IPS-11a (cell line): ENCODE measurements around the gene SNAP47.

Experiments
- H3K4me3 ChIP-seq: one replicate; pipeline ENCODE4 v1.5.1; 2013; ENCODE audit warnings: low read depth, low read length, control low read depth

SNAP47 gene

DNA sequence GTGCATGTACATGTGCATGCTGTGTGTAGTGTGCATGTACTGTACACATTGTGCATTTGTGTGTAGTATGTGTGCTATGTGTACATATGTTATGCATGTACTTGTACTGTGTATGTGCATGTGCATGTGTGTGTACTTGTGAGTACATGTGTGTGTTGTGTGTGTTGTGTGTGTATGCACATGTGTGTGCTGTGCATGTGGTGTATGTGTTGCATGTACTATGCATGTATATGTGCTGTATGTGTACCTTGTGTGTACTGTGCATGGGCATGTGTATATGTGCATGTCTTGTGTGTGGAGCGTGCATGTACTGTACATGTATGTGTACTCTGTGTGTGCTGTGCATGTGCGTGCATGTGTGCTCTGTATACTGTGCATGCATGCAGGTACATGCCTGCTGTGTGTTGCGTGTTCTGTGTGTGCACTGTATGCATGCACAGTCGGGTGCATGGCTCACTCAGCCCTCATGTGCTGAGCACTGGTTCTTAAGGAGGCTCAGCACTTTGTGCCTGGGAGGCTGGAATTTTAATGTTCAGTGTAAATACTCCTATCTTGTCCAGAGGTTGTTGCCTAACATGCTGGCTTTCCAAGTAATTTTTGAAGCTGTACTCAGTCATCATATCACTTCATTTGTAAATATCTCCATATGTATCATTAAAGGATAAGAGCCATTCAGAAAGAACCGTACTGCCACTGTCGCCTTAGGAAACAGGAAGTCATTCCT is 32.3 kb downstream of the SNAP47 start:
- no peak overlapping the region for H3K4me3 ChIP-seq

DNA sequence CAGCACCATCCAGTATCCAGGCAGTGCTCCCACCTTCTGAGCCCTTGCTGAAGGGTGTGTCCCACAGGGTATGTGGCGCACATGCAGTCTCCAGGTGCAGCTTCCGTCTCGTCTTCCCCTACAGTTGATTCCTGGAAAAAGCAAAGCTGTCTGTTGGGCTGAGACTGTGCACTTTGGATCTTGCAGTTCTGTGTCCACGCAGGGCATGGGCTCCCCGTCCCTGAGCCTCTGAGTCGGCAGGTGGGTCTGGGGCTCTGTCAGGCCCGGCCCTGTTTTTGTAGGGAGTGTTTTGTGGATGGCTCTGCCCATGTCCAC is 32.8 kb downstream of the SNAP47 start:
- H3K4me3 ChIP-seq = no peak overlapping the region

GRCh38 chr1:227768640-227769039 is 33.4 kb downstream of the SNAP47 start:
- no peak overlapping the region for H3K4me3 ChIP-seq

- H3K4me3 ChIP-seq = no peak overlapping the region
Measured at GRCh38 chr1:227769047-227769935, 34.1 kb downstream of the SNAP47 start.

DNA sequence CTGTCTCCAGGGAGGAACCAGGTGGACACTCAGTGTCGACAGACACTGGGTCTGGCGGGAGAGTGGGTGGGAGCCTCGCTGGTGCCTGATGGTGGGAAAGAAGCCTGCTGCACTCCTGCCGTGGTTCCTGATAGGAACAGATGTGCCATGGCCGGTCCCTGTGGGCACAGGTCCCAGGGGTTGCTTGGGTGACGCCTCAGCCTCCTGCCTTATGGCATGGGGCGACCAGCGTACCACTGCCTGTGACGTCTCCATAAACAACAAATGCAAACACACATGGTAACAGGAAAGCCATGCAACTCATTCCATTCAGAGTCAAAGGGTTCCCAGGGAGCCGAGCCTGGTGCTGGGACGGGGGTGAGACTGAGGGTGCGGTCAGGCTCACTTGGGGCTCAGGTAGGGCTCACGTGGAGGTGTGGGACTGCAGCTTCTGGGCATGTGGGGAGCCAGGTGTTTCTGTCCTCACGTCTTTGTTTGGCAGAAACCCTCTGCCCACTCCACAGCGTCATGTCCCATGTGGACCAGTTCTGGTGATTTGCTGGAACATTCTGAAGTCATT is 34.8 kb downstream of the SNAP47 start:
- H3K4me3 ChIP-seq = no peak overlapping the region

DNA sequence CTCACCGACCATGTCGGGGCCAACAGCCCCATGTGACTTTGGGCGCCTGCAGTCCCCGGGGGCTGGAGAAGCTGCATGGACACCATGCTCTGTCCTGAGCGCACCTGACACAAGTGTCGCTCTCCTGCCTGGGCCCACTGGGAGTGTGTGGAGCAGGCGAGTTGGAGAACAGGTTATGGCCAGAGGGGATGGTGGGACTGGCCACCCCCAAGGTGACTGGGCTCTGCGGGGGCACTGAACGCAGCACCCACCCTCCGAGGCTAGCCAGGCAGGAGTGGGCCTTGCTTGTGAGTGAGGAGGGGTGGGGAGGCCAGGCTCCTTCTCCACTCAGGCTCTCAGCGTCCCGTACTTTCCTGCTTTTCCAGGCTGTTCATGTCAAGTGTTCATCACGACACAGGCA is 35.6 kb downstream of the SNAP47 start:
- H3K4me3 ChIP-seq = no peak overlapping the region

DNA sequence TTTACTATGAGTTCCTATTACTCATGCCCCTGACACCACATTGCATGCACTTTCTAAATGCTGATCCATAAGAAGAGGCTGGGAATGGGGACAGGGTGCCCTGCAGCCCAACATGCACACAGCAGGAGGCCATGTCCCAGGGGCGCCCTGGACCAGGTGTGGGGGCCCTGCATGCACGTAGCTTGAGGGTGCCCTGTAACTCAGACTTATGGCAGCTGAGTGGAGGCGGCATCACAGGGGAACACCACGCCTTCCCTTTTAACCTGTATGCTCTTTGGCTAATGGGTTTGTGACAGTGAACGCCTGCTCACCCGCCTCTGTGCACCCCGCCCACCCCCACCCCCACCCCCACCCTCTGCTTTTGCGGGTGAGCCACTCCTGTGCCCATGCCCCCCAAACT is 36.1 kb downstream of the SNAP47 start:
- no peak overlapping the region for H3K4me3 ChIP-seq

DNA sequence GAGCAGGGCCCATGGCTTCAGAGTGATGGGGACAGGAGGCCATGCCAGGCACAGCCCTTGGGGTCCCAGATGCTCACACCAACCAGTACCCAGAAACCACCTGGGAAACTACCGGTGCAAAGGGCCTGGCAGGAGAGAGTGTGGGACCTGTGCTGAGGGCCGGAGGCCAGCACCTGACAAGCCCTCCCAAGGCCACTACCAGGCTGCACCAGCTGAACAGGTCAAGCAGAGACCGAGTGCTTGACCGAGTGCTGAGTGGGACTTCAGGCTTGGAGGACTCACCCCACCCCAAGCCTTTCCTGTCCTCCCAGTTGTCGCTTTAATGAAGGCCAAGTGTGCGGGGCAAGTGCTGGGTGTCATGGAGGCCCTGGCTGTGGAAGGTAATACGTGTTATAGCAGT is 36.5 kb downstream of the SNAP47 start:
- no peak overlapping the region for H3K4me3 ChIP-seq

DNA sequence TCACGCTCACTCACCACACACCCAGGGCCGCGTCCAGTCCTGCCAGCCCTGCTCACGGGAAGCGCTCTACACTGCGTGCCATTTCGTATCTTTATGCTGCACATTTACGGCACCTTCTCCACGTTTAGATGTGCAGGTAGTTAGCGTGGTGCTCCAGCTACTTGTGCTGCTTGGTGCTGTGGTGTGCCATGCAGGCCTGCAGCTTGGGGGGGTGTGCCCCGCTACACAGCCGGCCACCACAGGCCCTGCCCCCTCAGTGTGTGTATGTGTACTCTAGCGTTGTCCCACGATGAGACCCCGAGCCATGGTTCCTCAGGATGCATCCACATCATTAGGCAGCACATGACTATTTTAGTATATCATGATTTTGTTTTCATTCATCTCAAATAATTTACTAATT is 38.3 kb downstream of the SNAP47 start:
- no peak overlapping the region for H3K4me3 ChIP-seq

DNA sequence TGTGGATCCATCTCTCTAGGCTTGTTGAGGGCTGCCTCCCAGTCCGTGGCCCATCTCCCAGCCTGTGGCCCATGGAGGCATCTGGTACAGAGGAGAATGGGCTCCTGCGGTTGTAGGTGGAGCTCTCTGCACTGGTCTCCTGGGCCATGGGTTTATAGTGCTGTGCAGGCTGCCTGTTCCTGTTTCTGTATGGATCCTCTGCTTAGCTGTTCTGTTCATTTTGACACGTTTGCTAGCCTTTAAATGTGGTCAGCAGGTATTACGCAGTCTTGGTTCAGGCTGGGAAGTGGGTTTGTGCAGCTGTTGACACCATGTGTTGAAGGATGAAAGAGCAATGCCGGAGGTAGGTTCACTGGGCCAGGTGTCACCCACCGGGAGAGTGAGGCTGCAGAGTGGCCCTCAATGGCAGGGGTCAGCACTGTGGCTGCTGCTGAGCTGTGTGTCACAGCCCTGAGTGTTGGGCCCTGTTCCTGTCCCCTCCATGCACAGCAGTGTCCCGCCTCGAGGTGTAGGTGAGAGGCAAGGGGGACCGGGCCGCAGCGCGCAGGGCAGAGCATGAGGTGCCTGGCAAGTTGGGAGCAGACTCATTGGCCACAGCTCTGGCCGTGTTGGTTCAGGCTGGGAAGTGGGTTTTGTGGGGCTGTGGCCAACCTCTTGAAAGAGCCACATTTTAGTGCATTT is 39.0 kb downstream of the SNAP47 start:
- no peak overlapping the region for H3K4me3 ChIP-seq

DNA sequence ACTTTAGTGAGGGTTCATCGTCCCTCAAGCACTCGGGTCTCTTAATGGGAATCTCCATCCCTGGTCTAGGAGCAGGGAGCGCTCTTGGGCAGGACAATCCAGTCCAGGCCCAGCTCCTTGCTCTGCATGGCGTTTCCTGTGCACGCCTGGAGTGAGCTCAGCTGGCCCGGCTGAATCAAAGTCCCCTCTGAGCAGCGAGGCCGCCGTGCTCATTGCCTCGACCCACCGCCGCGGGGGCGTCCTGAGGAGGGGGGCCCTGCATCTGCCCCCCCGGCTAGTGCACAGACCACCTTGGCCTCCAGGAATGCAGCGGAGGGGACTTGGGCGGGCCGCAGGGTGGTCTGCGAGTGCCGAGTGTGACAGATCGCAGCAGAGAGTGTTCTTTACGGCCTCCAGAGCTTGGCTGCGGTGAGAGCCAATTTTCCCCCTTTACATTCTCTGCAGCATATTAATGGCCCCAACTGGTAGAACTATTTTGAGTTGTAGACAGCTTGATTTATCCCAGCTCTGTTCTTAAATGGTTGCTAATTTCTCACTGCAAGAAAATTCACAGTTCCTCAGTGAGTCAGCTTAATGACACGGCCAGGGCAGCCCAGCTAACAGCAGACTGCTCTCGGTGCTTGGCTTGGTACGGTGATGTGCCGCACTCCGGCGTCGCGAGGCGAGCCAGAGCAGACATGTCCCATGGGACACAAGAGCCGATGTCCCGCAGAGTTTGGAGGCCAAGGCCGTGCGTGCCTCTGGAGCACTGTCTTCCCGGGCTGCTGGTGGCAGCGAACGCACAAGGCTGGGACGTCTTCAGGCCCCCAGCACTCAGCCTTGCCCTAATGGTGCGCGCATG is 39.8 kb downstream of the SNAP47 start:
- H3K4me3 ChIP-seq = no peak overlapping the region

GRCh38 chr1:227775841-227776240 is 40.6 kb downstream of the SNAP47 start:
- H3K4me3 ChIP-seq = no peak overlapping the region

DNA sequence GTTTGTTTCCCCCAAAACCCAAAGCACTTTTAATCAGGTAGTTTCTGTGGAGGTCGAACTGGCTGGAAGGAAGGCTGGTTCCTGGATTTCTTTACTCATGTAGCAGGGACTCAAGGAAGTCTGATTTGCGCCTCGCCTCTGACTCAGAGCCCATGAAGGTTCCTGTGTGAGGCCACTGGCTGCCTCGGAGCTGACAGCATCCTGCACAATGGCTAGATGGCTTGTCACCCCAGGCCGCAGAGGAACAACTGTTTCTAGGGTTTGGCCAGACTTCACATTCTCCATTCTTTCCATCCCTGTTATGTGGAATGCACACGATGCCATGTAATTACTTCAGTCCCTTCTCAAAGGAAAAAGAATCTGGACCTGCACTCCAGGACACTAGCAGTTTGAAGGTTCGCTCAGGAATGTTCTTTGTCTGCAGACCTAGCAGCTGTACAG is 41.1 kb downstream of the SNAP47 start:
- H3K4me3 ChIP-seq = no peak overlapping the region

- no peak overlapping the region for H3K4me3 ChIP-seq
Measured at GRCh38 chr1:227777156-227777555, 41.9 kb downstream of the SNAP47 start.

- no peak overlapping the region for H3K4me3 ChIP-seq
Measured at GRCh38 chr1:227777646-227778045, 42.4 kb downstream of the SNAP47 start.

DNA sequence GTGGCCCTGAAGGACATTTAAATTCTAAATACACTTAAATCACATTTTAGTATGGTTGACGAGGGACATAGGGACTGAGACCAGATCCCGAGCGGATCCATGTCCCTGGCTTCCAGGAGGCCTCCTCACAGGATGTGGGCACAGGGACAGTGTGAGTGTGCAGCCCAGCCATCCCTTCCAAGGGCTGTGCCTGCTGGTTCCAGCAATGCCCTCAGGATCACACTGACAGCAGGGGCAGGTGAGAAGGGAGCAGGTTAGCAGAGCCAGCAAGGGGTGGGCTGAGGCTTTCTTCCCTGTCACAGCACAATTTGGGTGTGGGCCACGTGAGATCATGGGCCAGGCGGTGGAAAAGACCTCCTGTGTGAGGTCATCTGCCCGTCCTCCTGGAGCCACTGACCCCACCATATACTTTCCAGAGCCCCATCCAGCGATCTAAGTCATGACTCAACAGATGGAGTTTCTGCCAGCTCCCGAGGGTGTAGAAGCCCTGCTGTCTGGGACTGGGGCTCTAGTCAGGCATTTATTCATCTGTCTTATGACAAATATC is 43.2 kb downstream of the SNAP47 start:
- no peak overlapping the region for H3K4me3 ChIP-seq

- no peak overlapping the region for H3K4me3 ChIP-seq
Measured at GRCh38 chr1:227779021-227779441, 43.8 kb downstream of the SNAP47 start.

DNA sequence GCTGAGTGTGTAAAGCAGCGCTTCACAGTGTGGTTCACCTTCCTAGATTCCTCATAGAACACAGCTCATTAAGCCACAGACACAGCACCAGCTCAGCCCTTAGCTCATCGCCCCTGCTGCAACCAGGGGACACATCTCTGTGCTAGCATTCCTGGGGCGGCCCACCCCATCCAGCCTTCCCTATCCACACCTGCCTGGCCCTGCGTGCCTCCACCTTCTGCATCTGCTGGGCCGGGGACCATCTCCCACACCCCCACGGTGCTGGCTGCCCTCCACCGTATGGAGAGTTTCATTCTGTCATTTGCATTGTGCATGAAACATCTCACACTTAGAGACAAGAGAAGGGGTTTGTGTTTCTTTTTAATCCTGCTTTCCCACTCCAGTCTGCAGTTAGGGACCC is 44.5 kb downstream of the SNAP47 start:
- no peak overlapping the region for H3K4me3 ChIP-seq

DNA sequence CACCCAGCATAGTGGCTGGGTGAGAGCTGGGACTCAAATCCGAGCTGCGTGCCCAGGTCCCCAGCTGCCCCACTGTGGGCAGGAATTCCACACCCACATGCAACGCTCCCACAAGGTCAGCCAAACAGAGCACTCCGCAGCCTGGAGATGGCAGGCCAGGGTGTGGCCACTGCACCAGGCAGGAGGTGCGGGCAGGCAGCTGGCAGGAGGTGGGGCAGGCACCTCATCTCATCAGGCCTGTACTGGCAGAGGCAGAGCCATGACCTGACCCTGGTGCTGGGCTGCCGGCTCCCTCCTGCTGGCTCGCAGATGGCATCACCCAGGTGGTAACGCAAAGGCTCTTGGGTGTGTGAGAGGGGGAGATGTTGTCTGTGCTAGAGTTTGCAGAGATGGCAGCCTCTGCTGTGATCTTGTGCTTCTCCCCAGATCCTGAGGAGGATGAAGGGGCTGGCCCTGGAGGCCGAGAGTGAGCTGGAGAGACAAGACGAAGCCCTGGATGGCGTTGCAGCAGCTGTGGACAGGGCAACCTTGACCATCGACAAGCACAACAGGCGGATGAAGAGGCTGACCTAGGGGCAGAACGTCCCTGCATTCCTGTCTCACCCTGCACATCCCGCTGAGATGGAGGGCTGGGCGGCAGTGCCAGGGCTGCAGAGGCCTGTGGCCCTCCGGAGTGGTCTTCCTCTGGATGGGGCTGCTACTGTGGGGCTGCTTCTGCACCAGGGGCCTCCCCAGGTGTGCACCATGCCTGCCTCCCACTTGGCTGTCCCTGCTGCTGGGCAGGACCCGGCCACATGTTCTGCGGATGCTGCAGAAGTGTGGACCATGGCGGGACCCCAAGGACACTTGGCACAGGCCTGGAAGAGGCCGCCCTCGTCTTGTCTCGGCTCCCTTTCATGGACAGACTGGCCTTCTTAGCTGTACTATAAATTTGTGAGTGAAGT is 45.1 kb downstream of the SNAP47 start:
- no peak overlapping the region for H3K4me3 ChIP-seq
